Caco-2 (cell line): Measurements from ENCODE around the gene S100A4. TPM values are rescaled to one million over a fixed set of nuclear protein-coding genes. Genes with fewer than 3 reads are reported as not detected.

Source experiments
- BruUV-seq: library from RNA; stranded (reverse); fragments of 400-500 nt; replicated peaks from 2 replicates; lab custom pipeline; 2021; lab: Mats Ljungman, UMichigan
- CTCF ChIA-PET: fragments of 300-600 bp; sonication (Branson Sonifier 250); formaldehyde crosslinking; loops from one replicate; lab custom pipeline; 2022; ENCODE audit warnings: antibody characterized with exemption; lab: Charles Lee
- POLR2A ChIA-PET: fragments of 300-600 bp; sonication (Branson Sonifier 250); formaldehyde crosslinking; loops from one replicate; lab custom pipeline; 2022; ENCODE audit warnings: antibody characterized with exemption; lab: Charles Lee
- DNase-seq, 2 experiments: peaks; one replicate each; pipeline versions ENCODE4 v3.0.0 to v3.0.0-alpha.2; 2020 to 2022
- H3K27me3 ChIP-seq: replicated peaks from 2 replicates; pipeline ENCODE4 v1.6.0; 2011; ENCODE audit warnings: low read length; ENCODE audit not compliant: control insufficient read depth, insufficient read depth
- H3K36me3 ChIP-seq: 2 replicates; pipeline ENCODE4 v1.5.1; 2011; ENCODE audit warnings: low read length; ENCODE audit not compliant: control insufficient read depth, insufficient read depth
- H3K4me1 ChIP-seq: fragments of 250-450 bp; sonication (Bioruptor Pico); 2 replicates; pipeline ENCODE4 v1.5.1; 2020; ENCODE audit warnings: mild to moderate bottlenecking
- H3K4me3 ChIP-seq: 2 replicates; pipeline ENCODE4 v1.5.1; 2011; ENCODE audit warnings: low read depth, mild to moderate bottlenecking, control low read depth, low read length
- H3K9me3 ChIP-seq: fragments of 250-450 bp; sonication (Bioruptor Pico); 2 replicates; pipeline ENCODE4 v1.5.1; 2020; ENCODE audit warnings: mild to moderate bottlenecking, moderate library complexity
- H3K27ac Mint-ChIP-seq: one replicate; pipeline ENCODE4 v1.8.0; 2022; ENCODE audit warnings: mixed read lengths; ENCODE audit not compliant: unreplicated experiment
- H3K27me3 Mint-ChIP-seq: one replicate; pipeline ENCODE4 v1.8.0; 2022; ENCODE audit warnings: mixed read lengths; ENCODE audit not compliant: insufficient read depth, unreplicated experiment
- H3K36me3 Mint-ChIP-seq: one replicate; pipeline ENCODE4 v1.8.0; 2022; ENCODE audit warnings: mild to moderate bottlenecking, mixed read lengths; ENCODE audit not compliant: insufficient read depth, unreplicated experiment
- H3K4me1 Mint-ChIP-seq: one replicate; pipeline ENCODE4 v1.8.0; 2022; ENCODE audit warnings: low read depth, mixed read lengths; ENCODE audit not compliant: unreplicated experiment
- H3K4me3 Mint-ChIP-seq: one replicate; pipeline ENCODE4 v1.8.0; 2022; ENCODE audit warnings: mild to moderate bottlenecking, moderate library complexity, mixed read lengths; ENCODE audit not compliant: unreplicated experiment
- H3K9me3 Mint-ChIP-seq: one replicate; pipeline ENCODE4 v1.8.0; 2022; ENCODE audit warnings: mixed read lengths; ENCODE audit not compliant: unreplicated experiment
- CTCF ChIP-seq, 2 experiments: fragments of 200-600 bp in 1 of 2; IDR thresholded peaks; 1 replicate in 1 of 2; 2 replicates in 1 of 2; pipeline versions ENCODE4 v1.5.1 to v1.8.0; 2011 to 2022; ENCODE audit warnings: antibody characterized with exemption in 1 of 2, control low read depth in 1 of 2, inconsistent platforms in 1 of 2, low read depth in 1 of 2, low read length in 1 of 2, mild to moderate bottlenecking in 1 of 2, moderate library complexity in 1 of 2; ENCODE audit not compliant: insufficient read depth in 1 of 2, severe bottlenecking in 1 of 2, unreplicated experiment in 1 of 2
- intact Hi-C: fragments of 100-400 bp; cut with micrococcal nuclease; formaldehyde crosslinking; loops from one replicate; pipeline ENCODE4 v1.10.0; 2022; ENCODE audit not compliant: unreplicated experiment
- total RNA-seq: library from RNA; stranded (reverse); gene quantifications from 2 replicates; pipeline ENCODE4 v1.2.3, GENCODE V29; 2022

The S100A4 gene
- total RNA-seq, 1 experiment from 2014 or later, result 53.6 TPM

- no TSS peak for BruUV-seq
- DNase-seq, result peak; percentile 90 to 93
- intact Hi-C loops, result loop anchor here (1.0 to 10.0 kb wide), 6 partner anchors 57 to 264 kb away; partner anchors contain the start of genes S100A13 and SLC27A3
- Histone ChIP-seq H3K9me3 (no peaks in the 10 kb centered on the region), H3K27me3 (no peaks in the 10 kb centered on the region), H3K4me1 (peaks cover 48% of the 10 kb centered on the region), H3K36me3 (no peaks in the 10 kb centered on the region), H3K4me3 (no peak overlapping the region)
- Mint-ChIP-seq H3K27me3 (no peaks in the 10 kb centered on the region), H3K4me3 (no peak overlapping the region), H3K4me1 (peaks cover 50% of the 10 kb centered on the region), H3K9me3 (no peaks in the 10 kb centered on the region), H3K27ac (peak overlapping the region; percentile 74), H3K36me3 (no peaks in the 10 kb centered on the region)
- ChIA-PET POLR2A (interaction anchor here (0.7 to 1.5 kb wide), 3 partner anchors 55 to 123 kb away, joined by 3 to 5 read pairs (median 4); partner anchors contain the start of genes CHTOP and S100A14), CTCF (interaction anchor here (0.6 to 2.4 kb wide), 16 partner anchors 10 to 412 kb away, joined by 3 to 22 read pairs (median 5); partner anchors contain the start of genes CHTOP, GATAD2B, S100A13 and S100A14)
- TF ChIP-seq CTCF (IDR thresholded peaks at IDR 0.05; ENCODE audit: insufficient read depth in 1 of 2, low read depth in 1 of 2, low read length in 1 of 2, severe bottlenecking in 1 of 2, unreplicated experiment in 1 of 2), result peak; percentile 93 to 94
These were observed 34.6 kb downstream of the S100A4 start for GRCh38 chr1:153510984-153511410.

- no peak overlapping the region for H3K4me3 Mint-ChIP-seq
- H3K27ac Mint-ChIP-seq, result no peak overlapping the region
- H3K36me3 Mint-ChIP-seq, result no peaks in the 10 kb centered on the region
- POLR2A ChIA-PET, result no interaction called here
- DNase-seq, result peak in 1 of 2 experiments; percentile 69
- intact Hi-C loops, result loop anchor here (10.0 kb wide), 1 partner anchor 265 kb away; the partner anchor contains the start of gene SLC27A3
- H3K9me3 Mint-ChIP-seq, result no peaks in the 10 kb centered on the region
- H3K9me3 ChIP-seq, result no peaks in the 10 kb centered on the region
- H3K4me3 ChIP-seq, result no peak overlapping the region
- TF ChIP-seq CTCF (IDR thresholded peaks at IDR 0.05; ENCODE audit: insufficient read depth in 1 of 2, low read depth in 1 of 2, low read length in 1 of 2, severe bottlenecking in 1 of 2, unreplicated experiment in 1 of 2), result peak; percentile 65 to 67
- no peaks in the 10 kb centered on the region for H3K36me3 ChIP-seq
- H3K27me3 Mint-ChIP-seq, result no peaks in the 10 kb centered on the region
- no peaks in the 10 kb centered on the region for H3K27me3 ChIP-seq
- peaks cover 36% of the 10 kb centered on the region for H3K4me1 ChIP-seq
- peaks cover 45% of the 10 kb centered on the region for H3K4me1 Mint-ChIP-seq
- no TSS peak for BruUV-seq
- CTCF ChIA-PET, result interaction anchor here (0.8 to 2.4 kb wide), 7 partner anchors 11 to 124 kb away, joined by 5 to 22 read pairs (median 9); partner anchors contain the start of genes CHTOP, S100A14 and S100A16
These were observed 35.8 kb downstream of the S100A4 start for GRCh38 chr1:153509729-153510354.

- Mint-ChIP-seq H3K4me1 (peaks cover 44% of the 10 kb centered on the region), H3K4me3 (no peak overlapping the region), H3K36me3 (no peaks in the 10 kb centered on the region), H3K27ac (no peak overlapping the region), H3K9me3 (no peaks in the 10 kb centered on the region), H3K27me3 (no peaks in the 10 kb centered on the region)
- no TSS peak for BruUV-seq
- no peak overlapping the region for H3K4me3 ChIP-seq
- H3K27me3 ChIP-seq, result no peaks in the 10 kb centered on the region
- intact Hi-C loops, result no loop called here
- H3K4me1 ChIP-seq, result peaks cover 36% of the 10 kb centered on the region
- no peaks in the 10 kb centered on the region for H3K9me3 ChIP-seq
- no peak for TF ChIP-seq CTCF (IDR thresholded peaks at IDR 0.05; ENCODE audit: insufficient read depth in 1 of 2, low read depth in 1 of 2, low read length in 1 of 2, severe bottlenecking in 1 of 2, unreplicated experiment in 1 of 2)
- DNase-seq, result no peak
- H3K36me3 ChIP-seq, result no peaks in the 10 kb centered on the region
- POLR2A ChIA-PET, result no interaction called here
- CTCF ChIA-PET, result interaction anchor here (0.9 to 2.2 kb wide), 3 partner anchors 11 to 125 kb away, joined by 3 to 22 read pairs (median 4); partner anchors contain the start of gene CHTOP
These were observed 36.6 kb downstream of the S100A4 start for GRCh38 chr1:153509036-153509435.
